Glomerular endothelial cell (primary cell): Measurements from ENCODE around the gene JUNB. TPM values are rescaled to one million over a fixed set of nuclear protein-coding genes. Genes with fewer than 3 reads are reported as not detected.

Experiments
- DNase-seq: peaks from one replicate; pipeline ENCODE4 v3.0.0-alpha.2; 2011; ENCODE audit warnings: low read depth, low spot score; ENCODE audit errors: extremely low read depth
- total RNA-seq: library from RNA; depleted of rRNA; stranded (reverse); fragments of >200 nt; gene quantifications from 2 replicates; pipeline ENCODE4 v1.2.3, GENCODE V29; 2015

The JUNB gene
- total RNA-seq, 1 donor from 2014 or later = 298 TPM

DNA sequence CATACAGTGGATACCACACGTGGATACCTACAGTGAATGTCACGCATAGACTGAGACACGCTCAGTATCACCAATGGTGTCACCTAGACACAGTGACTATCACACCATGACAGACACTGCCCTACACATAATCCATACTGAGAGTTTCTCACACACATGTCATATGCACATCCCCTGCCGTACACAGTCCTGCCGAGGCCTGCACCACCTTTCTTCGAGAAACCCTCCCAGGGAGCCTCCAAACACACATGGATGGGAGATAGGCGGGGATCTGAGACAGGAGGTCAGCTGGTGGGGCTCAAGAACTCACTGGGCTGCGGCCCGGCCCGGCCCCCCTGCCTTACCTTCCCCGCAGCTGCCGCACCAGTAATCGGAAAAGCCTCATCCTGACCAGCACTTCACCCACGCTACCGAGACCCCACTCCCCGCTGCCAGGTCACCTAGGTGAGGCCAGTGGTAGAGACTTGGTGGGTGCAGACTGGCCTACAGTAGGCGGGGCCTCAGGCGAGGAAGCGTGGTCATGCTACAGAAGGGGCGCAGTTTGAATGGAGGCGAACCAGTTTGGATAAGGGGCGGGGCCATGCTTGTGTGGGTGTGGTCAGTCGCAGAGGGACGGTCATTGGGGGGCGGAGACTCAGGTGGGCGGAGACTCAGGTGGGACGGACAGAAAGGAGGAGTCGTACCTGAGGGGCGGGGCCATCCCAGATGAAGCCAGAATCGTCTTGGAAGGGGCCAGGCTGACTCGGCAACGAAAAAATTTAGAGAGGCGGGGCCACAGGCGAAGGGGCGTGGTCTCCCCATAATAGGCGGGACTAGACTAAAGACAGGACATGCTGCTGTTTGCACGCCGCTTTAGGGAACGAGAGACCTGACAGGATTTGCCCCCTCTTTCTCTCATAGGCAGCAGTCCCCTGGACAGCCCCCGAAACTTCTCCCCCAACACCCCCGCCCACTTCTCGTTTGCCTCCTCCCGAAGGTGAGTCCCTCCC lies 49.1 kb downstream of the JUNB start:
- no peak for DNase-seq

DNA sequence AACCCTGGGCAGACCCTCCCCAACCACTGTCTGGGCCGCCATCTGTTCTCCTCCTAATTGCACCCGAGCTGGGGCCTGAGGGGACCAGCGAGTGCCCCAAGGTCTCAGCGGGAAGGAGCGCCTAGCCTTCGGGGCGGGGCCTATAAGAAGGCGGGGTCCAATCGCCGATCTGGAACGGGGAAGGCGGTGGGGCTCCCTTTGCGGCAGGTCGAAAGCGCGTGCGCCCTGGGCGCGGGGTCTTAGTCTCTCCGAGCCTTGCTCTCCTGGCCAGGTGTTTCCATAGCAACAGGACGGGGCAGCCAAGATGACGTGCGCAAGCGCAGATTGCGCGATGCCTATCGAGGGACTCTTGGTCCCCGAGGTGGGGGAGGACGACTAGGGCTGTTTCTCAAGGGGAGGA lies 49.8 kb downstream of the JUNB start:
- no peak for DNase-seq

DNA sequence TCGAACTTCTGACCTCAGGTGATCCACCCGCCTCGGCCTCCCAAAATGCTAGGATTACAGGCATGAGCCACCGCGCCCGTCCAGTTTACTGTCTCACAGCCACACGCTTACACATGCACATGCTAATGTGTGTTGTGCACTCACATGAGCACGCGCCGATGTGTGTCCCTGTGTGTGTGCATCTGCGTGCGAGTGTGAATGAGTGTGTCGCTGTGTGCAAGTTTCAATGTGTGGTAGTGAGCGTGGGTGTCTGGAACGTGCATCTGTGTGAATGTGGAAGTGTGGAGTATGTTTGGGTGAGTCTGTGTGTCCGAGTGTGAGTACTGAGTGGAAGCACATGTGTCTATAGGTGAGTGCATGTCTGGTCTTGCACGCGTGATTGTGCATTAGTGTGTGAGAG lies 51.2 kb downstream of the JUNB start:
- DNase-seq = no peak

Other genes with a start within 250 kb of the JUNB start
- 3.4 and 6.2 TPM in 2 replicates for gene ZNF564, start 240.0 kb upstream of the JUNB start, total RNA-seq
- 8.1 and 8.6 TPM in 2 replicates for gene ZNF490, start 180.7 kb upstream of the JUNB start, total RNA-seq
- gene ZNF791, start 180.6 kb upstream of the JUNB start, total RNA-seq = 13.0 and 13.5 TPM in 2 replicates
- gene MAN2B1, start 124.7 kb upstream of the JUNB start, total RNA-seq = 108 and 113 TPM in 2 replicates
- 10.2 and 13.8 TPM in 2 replicates for gene WDR83, start 124.7 kb upstream of the JUNB start, total RNA-seq
- gene DHPS, start 109.6 kb upstream of the JUNB start, total RNA-seq = 86.9 and 87.5 TPM in 2 replicates
- 2.1 TPM in 1 of 2 replicates, not detected in the other for gene GNG14, start 103.5 kb upstream of the JUNB start, total RNA-seq
- gene FBXW9, start 94.9 kb upstream of the JUNB start, total RNA-seq = 8.0 and 12.1 TPM in 2 replicates
- 56.9 and 60.2 TPM in 2 replicates for gene TNPO2, start 67.6 kb upstream of the JUNB start, total RNA-seq
- gene TRIR, start 56.8 kb upstream of the JUNB start, total RNA-seq = 380 and 408 TPM in 2 replicates
- 65.0 and 88.7 TPM in 2 replicates for gene GET3, start 54.0 kb upstream of the JUNB start, total RNA-seq
- gene BEST2, start 39.7 kb upstream of the JUNB start, total RNA-seq = not detected in 2 replicates
- gene HOOK2, start 15.9 kb upstream of the JUNB start, total RNA-seq = 24.9 and 33.1 TPM in 2 replicates
- gene PRDX2, start 10.3 kb downstream of the JUNB start, total RNA-seq = 325 and 362 TPM in 2 replicates
- gene THSD8, start 10.6 kb downstream of the JUNB start, total RNA-seq = not detected in 2 replicates
- 16.4 and 17.2 TPM in 2 replicates for gene RNASEH2A, start 15.1 kb downstream of the JUNB start, total RNA-seq
- not detected in 2 replicates for gene RTBDN, start 43.1 kb downstream of the JUNB start, total RNA-seq
- 0.64 and 3.2 TPM in 2 replicates for gene MAST1, start 47.0 kb downstream of the JUNB start, total RNA-seq
- gene DNASE2, start 90.0 kb downstream of the JUNB start, total RNA-seq = 40.1 and 56.4 TPM in 2 replicates
- not detected in 2 replicates for gene KLF1, start 95.7 kb downstream of the JUNB start, total RNA-seq
- gene GCDH, start 99.7 kb downstream of the JUNB start, total RNA-seq = 17.7 and 35.7 TPM in 2 replicates
- gene SYCE2, start 127.8 kb downstream of the JUNB start, total RNA-seq = 0.64 TPM in 1 of 2 replicates, not detected in the other
- gene FARSA, start 142.2 kb downstream of the JUNB start, total RNA-seq = 74.0 TPM in 2 replicates
- gene CALR, start 147.1 kb downstream of the JUNB start, total RNA-seq = 1,355 and 1,382 TPM in 2 replicates
- 86.7 and 105 TPM in 2 replicates for gene RAD23A, start 154.4 kb downstream of the JUNB start, total RNA-seq
- gene GADD45GIP1, start 165.7 kb downstream of the JUNB start, total RNA-seq = 58.2 and 64.6 TPM in 2 replicates
- 0.05 TPM in 1 of 2 replicates, not detected in the other for gene DAND5, start 178.1 kb downstream of the JUNB start, total RNA-seq
- gene NFIX, start 204.0 kb downstream of the JUNB start, total RNA-seq = 4.9 and 5.0 TPM in 2 replicates